GM12872 (cell line): Measurements from ENCODE around the gene GSK3B.
A peak's percentile ranks its signal among the peaks of the same experiment; 100 is the strongest.

Experiments
- TF ChIP-seq, protein P1 (sequence below): IDR thresholded peaks from 3 replicates; pipeline ENCODE4 v1.5.1; 2011; ENCODE audit warnings: low read depth, mild to moderate bottlenecking, low read length, moderate library complexity; ENCODE audit not compliant: insufficient read depth

The GSK3B gene

GRCh38 chr3:119831941-119832371 is 262.3 kb downstream of the GSK3B start:
- TF ChIP-seq, protein P1, sequence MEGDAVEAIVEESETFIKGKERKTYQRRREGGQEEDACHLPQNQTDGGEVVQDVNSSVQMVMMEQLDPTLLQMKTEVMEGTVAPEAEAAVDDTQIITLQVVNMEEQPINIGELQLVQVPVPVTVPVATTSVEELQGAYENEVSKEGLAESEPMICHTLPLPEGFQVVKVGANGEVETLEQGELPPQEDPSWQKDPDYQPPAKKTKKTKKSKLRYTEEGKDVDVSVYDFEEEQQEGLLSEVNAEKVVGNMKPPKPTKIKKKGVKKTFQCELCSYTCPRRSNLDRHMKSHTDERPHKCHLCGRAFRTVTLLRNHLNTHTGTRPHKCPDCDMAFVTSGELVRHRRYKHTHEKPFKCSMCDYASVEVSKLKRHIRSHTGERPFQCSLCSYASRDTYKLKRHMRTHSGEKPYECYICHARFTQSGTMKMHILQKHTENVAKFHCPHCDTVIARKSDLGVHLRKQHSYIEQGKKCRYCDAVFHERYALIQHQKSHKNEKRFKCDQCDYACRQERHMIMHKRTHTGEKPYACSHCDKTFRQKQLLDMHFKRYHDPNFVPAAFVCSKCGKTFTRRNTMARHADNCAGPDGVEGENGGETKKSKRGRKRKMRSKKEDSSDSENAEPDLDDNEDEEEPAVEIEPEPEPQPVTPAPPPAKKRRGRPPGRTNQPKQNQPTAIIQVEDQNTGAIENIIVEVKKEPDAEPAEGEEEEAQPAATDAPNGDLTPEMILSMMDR, result no peak

GRCh38 chr3:119831022-119831421 is 263.2 kb downstream of the GSK3B start:
- TF ChIP-seq, protein P1, result 0 out of 3 replicates have a peak, but pooled peaks have one; percentile 18

DNA sequence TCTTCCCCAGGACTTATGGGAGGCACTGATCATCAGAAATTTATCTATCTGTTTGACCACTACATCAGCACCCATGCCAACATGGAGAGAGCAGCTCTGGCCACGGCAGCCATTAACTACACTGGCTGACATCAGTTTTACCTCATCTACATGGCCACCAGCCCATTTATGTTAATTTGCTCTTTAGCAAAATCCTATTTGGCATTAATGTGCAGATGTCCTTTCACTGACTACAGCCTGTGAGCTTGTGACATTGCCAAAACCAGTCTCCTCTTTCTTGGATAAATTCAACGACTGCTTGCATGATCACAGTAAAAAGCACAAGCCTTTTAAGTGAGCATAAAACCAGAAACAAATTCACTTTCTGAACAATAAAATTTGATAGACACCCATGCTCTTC is 264.8 kb downstream of the GSK3B start:
- TF ChIP-seq, protein P1, result no peak

DNA sequence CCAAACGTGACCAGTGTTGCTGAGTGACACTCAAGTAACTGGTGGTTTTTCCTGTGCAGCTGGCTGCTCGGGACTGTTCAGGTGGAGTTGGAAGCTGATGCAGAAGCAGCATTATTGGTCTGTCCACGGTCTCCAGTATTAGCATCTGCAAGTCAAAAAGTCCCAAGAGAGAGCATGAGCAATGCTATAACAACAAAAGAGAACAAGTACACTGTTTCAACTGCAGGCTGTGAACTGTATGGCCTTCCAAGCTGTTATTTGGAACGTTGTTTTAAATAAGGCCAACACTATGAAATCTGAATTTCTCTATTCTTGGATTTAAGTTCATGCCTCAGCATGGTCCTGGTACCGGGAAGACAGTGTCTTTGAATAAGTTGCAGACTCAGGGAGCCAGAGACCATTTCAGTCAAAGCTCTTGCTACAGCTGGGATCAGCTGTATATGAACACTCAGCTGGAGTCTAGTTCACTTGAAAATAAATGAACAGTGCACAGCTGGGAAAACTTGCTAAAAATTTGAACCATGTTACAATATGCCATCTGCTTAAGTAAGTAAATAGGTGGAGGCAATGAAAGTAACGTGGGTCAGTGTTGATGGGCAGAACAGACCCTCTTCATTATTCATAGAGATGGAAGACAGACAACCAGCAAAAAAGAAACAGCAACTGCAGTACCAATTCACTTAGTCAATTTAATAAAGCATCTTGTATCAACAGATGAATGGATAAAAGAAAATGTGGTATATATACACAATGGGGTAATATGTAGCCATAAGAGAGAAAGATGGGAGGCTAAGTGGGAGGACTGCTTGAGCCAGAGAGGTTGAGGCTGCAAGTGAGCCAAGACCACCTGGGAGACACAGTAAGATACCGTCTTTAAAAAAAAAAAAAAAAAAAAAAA is 267.3 kb downstream of the GSK3B start:
- TF ChIP-seq, protein P1, result no peak

GRCh38 chr3:119825820-119826219 is 268.4 kb downstream of the GSK3B start:
- TF ChIP-seq, protein P1, result no peak

- TF ChIP-seq, protein P1, result no peak
These were observed 274.4 kb downstream of the GSK3B start for GRCh38 chr3:119819806-119820205.

DNA sequence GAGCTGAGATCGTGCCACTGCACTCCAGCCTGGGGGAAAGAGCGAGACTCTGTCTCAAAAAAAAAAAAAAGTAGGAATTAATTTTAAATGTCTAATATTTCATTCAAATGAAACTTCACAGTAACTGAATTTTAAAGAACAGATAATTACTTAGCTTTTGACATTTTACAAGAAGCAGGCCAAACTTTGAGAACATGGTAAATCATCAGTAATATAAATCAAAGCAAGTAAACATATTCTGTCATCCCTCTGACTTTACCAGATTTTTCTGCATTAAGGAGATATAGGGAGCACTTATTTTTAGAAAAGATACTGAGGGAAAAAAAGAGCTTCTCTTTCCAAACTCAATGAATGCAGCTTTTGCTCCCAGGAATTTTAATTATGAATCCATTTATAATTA is 275.3 kb downstream of the GSK3B start:
- TF ChIP-seq, protein P1, result no peak
